HG03135 (cell line): Measurements from ENCODE around the gene TLCD2.
"Not testable (repeated sequence)": the region's sequence is repeated elsewhere in the genome, so short reads cannot be mapped to it uniquely, and the experiment has no call there.

ENCODE experiments used
- ATAC-seq: cut with Tn5 transposase; IDR thresholded peaks from one replicate; pipeline ENCODE4 v1.9.1; 2021; ENCODE audit warnings: mild to moderate bottlenecking, moderate library complexity; ENCODE audit not compliant: unreplicated experiment

The TLCD2 gene

GRCh38 chr17:1718362-1719165 lies 8.4 kb upstream of the TLCD2 start:
- no peak for ATAC-seq

DNA sequence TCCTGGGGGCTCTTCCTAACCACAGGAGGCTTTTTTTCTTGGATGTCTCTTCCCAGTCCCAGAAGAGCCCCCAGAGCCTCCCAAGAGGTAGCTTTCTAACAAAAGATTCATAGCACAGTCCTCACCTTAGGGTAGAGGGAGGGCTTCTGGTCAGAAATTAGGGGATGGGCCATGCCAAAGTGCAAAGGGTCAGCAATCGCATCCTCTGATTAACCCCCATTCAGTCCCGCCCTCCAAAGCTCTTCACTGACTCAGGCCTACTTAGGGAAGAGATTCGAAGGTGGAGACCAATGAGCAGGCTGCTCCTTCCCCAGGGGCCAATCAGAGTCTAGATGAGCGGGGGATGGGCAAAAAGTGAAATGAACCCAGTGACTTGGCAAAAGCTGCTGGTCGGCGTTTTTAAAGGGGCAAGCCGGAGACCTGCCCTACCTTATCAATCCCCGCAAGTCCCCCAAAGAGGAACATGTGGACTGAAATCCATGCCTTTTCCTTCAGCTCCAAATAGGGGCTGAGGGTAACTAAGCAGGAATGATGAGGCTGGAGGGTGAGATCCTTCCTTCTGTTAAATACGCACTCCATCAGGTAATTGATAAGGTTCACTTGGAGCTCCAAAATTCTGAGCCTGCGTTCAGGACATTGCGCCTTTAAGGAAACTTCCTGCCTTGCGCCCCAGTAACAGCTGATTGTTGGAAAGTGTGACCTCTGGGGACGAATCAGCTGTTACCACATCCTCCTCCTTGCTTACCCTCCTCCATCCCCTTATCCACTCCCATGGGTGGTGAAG lies 6.9 kb upstream of the TLCD2 start:
- ATAC-seq = peak; percentile 46

- peak; percentile 75 for ATAC-seq
Measured at GRCh38 chr17:1716076-1716911, 6.1 kb upstream of the TLCD2 start.

DNA sequence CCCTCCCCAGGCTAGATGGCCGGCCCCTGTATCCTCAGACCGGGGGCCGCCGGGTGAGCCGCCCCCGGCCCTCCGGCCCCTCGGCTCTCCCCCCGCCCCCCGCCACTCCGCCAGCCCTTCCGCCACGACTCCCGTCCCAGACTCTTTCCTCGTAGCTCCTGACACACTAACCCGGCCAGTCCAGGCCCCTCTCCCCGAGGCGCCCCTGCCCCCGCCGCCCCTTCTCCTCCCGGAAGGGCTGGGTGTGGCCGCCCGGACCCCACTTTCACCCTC lies 5.6 kb upstream of the TLCD2 start:
- no peak for ATAC-seq

DNA sequence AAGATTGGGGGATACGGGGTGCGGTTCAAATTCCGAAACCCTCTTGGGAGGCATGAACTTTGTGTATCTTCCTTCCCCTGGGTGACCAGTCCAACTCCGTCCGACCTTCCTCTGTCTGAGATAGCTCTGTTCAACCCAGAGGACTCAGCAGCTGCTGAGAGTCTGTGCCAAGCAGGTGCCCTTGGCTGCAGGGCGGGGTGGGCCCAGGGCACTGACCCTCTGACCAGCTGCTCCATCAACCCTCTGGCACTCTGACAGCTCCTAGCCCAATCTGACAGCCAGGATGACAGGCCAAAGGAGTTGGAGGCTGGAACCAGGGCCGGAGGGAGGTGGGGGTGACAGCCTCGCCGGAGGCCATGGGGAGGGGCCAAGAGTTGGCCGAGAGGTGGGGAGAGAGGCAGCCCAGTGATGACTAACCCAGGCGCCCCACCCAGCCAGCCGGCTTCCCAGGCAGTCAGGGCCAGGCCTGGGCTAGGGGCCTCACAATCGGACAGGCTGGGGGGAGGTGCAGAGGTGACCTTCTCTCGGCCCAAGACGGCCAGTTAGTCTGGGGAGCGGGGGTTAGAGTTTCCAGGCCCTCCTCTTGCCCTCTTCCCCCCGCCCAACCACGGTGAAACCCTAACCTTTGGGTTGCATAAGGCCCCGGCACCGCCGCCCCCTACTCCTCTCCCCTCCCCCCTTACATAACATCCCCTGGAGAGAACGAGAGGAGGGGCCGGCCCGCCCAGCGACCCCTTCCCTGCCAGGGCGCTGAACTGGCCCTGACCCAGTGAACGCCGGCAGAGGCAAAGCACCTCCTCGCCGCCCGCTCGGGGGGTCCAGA lies 5.0 kb upstream of the TLCD2 start:
- no peak for ATAC-seq

DNA sequence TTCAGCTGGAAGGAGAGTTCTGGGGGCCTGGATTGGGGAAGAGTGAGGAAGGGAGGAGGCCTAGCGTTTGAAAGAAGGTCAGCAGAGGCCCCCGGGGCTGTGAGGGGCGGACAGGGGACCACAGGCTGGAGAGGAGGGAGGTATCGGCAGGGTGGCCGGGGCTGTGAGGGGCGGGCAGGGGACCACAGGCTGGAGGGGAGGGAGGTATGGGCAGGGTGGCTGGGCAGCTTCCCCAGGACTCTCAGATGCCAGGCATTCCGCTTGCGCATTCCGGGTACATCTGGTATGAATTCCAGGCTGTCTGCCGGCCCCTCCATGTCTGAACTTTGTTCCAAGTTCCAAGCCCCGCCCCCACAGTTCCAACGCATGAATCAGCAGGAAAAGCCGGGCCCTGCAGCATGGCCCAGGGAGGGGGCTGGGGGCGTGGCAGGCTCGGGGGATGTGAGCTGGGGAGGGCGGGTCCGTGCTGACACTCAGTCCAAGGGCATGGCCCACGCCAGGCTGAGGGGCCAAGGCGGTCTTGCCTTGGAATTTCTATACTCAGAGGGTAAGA lies 4.3 kb upstream of the TLCD2 start:
- ATAC-seq = no peak

GRCh38 chr17:1713878-1714426 lies 3.8 kb upstream of the TLCD2 start:
- ATAC-seq = no peak

GRCh38 chr17:1713160-1713877 lies 3.1 kb upstream of the TLCD2 start:
- no peak for ATAC-seq

GRCh38 chr17:1712271-1712670 lies 2.1 kb upstream of the TLCD2 start:
- ATAC-seq = no peak

DNA sequence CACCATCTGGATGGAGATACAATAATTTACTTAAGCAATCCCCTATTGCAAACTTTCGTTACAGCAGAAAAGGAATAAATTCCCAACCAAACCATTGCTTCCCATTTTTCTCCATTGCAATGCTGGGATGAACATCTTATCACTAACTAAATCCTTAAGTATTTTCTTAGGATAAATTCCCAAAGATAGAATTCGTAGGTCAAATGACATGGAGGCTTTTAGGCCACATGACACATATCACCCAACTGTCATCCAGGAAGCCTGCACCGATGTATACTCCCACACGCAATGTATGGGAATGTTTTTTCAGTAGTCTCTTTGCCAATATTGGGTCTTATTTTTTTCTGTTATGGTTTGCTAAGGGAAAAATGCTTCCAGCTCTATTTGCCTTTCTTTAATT lies 1.6 kb upstream of the TLCD2 start:
- ATAC-seq = no peak

DNA sequence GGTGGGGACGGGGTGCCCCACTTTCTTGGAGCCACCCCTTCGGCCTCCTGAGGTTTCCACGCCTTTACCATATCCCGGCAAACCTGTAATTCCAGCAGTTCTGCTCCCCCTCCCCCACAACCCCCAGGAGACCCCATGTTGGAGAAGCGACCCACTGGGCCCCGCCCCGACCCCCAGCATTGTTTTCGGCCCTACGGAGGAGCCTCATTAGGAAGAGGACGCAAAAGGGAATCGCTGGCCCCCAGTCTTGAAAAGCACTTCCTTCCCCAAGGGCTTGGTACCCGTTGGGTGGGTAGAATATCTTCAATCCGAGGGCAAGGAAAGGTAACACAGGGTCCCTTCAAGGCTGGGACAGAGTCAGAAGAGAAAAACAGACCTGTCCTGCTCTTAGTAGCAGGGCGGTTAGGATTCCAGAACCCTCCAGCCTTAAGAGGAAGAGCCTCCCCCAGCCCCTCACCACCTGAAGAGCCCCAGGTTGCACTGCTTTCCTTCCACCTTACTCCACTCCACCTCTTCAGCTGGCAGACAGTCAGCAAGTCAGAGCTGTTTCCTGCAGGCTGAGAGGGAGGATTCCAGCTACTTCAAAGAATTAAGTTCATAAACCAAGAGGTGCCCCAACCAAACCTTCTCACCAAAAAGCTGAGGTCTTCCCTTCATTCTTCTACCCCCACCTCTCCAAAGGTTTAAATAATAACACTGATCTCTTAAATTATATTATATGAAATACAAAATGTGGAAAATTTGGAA lies 803 bp upstream of the TLCD2 start:
- ATAC-seq = no peak

- ATAC-seq = no peak
Measured at GRCh38 chr17:1709403-1709951, 700 bp downstream of the TLCD2 start.

DNA sequence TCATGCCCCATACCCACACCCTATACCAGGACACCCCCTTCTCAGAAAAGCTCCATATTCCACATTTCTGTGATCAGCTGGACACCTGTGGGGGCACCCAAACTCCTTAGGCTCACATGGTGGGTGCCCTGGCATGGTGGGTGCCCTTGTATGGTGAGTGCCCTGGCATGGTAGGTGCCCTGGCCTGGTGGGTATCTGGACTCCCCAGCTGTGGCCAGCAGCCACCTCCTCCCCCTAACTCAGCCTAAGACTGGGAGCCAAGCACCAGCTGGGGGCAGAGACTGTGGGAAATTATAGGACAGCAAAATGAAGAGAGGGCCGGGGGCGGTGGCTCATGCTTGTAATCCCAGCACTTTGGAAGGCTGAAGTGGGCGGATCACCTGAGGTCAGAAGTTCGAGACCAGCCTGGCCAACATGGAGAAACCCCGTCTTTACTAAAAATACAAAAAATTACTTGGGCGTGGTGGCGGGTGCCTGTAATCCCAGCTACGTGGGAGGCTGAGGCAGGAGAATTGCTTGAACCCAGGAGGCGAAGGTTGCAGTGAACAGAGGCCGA lies 1.3 kb downstream of the TLCD2 start:
- ATAC-seq = not testable (repeated sequence)

- no peak for ATAC-seq
Measured at GRCh38 chr17:1707107-1707506, 3.1 kb downstream of the TLCD2 start.

- ATAC-seq = no peak
Measured at GRCh38 chr17:1705004-1705403, 5.2 kb downstream of the TLCD2 start.

DNA sequence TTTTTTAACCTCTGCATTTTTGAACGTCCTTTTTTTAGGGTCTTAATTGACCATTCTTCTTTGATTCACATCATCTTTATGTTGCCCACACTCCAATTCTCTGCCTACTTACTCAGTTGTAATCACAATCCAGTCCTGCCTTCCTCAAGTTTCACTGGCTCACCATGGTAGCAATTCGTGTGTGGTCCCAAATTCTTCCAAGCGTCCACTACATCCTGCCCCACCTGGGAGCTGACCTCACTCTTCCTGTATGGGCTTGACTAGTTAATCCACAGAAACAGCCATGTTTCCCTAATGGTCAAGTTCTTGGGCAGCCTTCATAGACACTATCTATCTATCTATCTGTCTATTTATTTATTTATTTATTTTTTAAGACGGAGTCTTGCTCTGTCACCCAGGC lies 7.1 kb downstream of the TLCD2 start:
- ATAC-seq = no peak

DNA sequence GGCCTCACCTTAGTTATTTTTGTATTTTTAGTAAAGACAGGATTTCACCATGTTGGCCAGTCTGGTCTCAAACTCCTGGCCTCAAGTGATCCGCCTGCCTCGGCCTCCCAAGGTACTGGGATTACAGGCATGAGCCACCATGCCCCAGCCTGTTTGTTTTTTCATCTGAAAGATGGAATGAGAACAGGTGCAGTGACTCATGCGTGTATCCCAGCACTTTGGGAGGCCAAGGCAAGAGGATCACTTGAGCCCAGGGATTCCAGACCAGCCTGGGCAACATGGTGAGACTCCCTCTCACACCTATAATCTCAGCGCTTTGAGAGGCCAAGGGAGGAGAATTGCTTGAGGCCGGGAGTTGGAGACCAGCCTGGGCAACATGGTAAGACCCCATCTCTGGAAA lies 10.3 kb downstream of the TLCD2 start:
- ATAC-seq = not testable (repeated sequence)

DNA sequence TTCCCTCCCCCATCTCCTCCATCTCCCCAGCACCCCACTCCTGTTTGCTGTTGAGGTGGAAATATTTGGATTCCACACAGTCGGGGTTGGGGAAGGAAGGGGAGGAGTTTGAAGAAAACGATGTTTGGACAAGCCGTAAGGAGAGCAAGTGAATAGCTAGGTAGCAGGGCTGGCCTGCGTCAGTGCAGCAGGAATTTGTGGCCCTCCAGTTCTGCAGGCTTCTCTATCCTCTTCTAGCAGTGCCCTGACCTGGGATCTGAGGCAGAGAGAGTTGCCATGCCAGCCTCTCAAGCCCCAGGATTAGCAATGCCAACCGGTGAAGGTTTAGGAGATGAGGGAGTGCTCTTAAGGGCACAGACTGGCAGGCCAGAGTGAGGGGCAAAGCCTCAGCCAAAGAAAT lies 12.5 kb downstream of the TLCD2 start:
- no peak for ATAC-seq
